ENCODE measurements around the gene SLCO4A1. TPM values are rescaled to one million over a fixed set of nuclear protein-coding genes. Genes with fewer than 3 reads are reported as not detected.

SLCO4A1 gene
- total RNA-seq, 1 donor from 2014 or later = 1.4 TPM

- no peak overlapping the region for H3K27ac Mint-ChIP-seq (ENCODE audit: unreplicated experiment)
- no peak for DNase-seq (ENCODE audit: low spot score)
- TF ChIP-seq CTCF (IDR thresholded peaks at IDR 0.05; ENCODE audit: unreplicated experiment) = no peak
- no peaks in the 10 kb centered on the region for H3K4me1 Mint-ChIP-seq (ENCODE audit: unreplicated experiment)
- H3K4me3 Mint-ChIP-seq (ENCODE audit: unreplicated experiment) = no peak overlapping the region
- H3K9me3 Mint-ChIP-seq (ENCODE audit: unreplicated experiment) = no peaks in the 10 kb centered on the region
- H3K36me3 Mint-ChIP-seq (ENCODE audit: low read depth, unreplicated experiment) = no peaks in the 10 kb centered on the region
- peaks cover 12% of the 10 kb centered on the region for H3K27me3 Mint-ChIP-seq (ENCODE audit: unreplicated experiment)
Measured at GRCh38 chr20:62703853-62704228, 61.5 kb downstream of the SLCO4A1 start.

GRCh38 chr20:62704341-62704948 lies 62.1 kb downstream of the SLCO4A1 start:
- no peak for TF ChIP-seq CTCF (IDR thresholded peaks at IDR 0.05; ENCODE audit: unreplicated experiment)
- H3K4me1 Mint-ChIP-seq (ENCODE audit: unreplicated experiment) = no peaks in the 10 kb centered on the region
- H3K27ac Mint-ChIP-seq (ENCODE audit: unreplicated experiment) = no peak overlapping the region
- H3K27me3 Mint-ChIP-seq (ENCODE audit: unreplicated experiment) = peaks cover 12% of the 10 kb centered on the region
- H3K36me3 Mint-ChIP-seq (ENCODE audit: low read depth, unreplicated experiment) = no peaks in the 10 kb centered on the region
- DNase-seq (ENCODE audit: low spot score) = no peak
- H3K4me3 Mint-ChIP-seq (ENCODE audit: unreplicated experiment) = no peak overlapping the region
- no peaks in the 10 kb centered on the region for H3K9me3 Mint-ChIP-seq (ENCODE audit: unreplicated experiment)

- H3K27ac Mint-ChIP-seq (ENCODE audit: unreplicated experiment) = no peak overlapping the region
- H3K9me3 Mint-ChIP-seq (ENCODE audit: unreplicated experiment) = no peaks in the 10 kb centered on the region
- no peak overlapping the region for H3K4me3 Mint-ChIP-seq (ENCODE audit: unreplicated experiment)
- no peak for TF ChIP-seq CTCF (IDR thresholded peaks at IDR 0.05; ENCODE audit: unreplicated experiment)
- H3K27me3 Mint-ChIP-seq (ENCODE audit: unreplicated experiment) = peaks cover 19% of the 10 kb centered on the region
- peaks cover 3% of the 10 kb centered on the region for H3K36me3 Mint-ChIP-seq (ENCODE audit: low read depth, unreplicated experiment)
- H3K4me1 Mint-ChIP-seq (ENCODE audit: unreplicated experiment) = no peaks in the 10 kb centered on the region
- no peak for DNase-seq (ENCODE audit: low spot score)
Measured at GRCh38 chr20:62705627-62706026, 63.3 kb downstream of the SLCO4A1 start.

GRCh38 chr20:62706344-62706743 lies 64.0 kb downstream of the SLCO4A1 start:
- no peaks in the 10 kb centered on the region for H3K4me1 Mint-ChIP-seq (ENCODE audit: unreplicated experiment)
- peaks cover 18% of the 10 kb centered on the region for H3K27me3 Mint-ChIP-seq (ENCODE audit: unreplicated experiment)
- TF ChIP-seq CTCF (IDR thresholded peaks at IDR 0.05; ENCODE audit: unreplicated experiment) = no peak
- H3K9me3 Mint-ChIP-seq (ENCODE audit: unreplicated experiment) = no peaks in the 10 kb centered on the region
- peaks cover 3% of the 10 kb centered on the region for H3K36me3 Mint-ChIP-seq (ENCODE audit: low read depth, unreplicated experiment)
- H3K4me3 Mint-ChIP-seq (ENCODE audit: unreplicated experiment) = no peak overlapping the region
- DNase-seq (ENCODE audit: low spot score) = no peak
- no peak overlapping the region for H3K27ac Mint-ChIP-seq (ENCODE audit: unreplicated experiment)

- H3K27ac Mint-ChIP-seq (ENCODE audit: unreplicated experiment) = peak overlapping the region; percentile 12
- no peaks in the 10 kb centered on the region for H3K9me3 Mint-ChIP-seq (ENCODE audit: unreplicated experiment)
- no peak overlapping the region for H3K4me3 Mint-ChIP-seq (ENCODE audit: unreplicated experiment)
- TF ChIP-seq CTCF (IDR thresholded peaks at IDR 0.05; ENCODE audit: unreplicated experiment) = no peak
- no peaks in the 10 kb centered on the region for H3K4me1 Mint-ChIP-seq (ENCODE audit: unreplicated experiment)
- peaks cover 3% of the 10 kb centered on the region for H3K36me3 Mint-ChIP-seq (ENCODE audit: low read depth, unreplicated experiment)
- peaks cover 18% of the 10 kb centered on the region for H3K27me3 Mint-ChIP-seq (ENCODE audit: unreplicated experiment)
- no peak for DNase-seq (ENCODE audit: low spot score)
Measured at GRCh38 chr20:62706857-62707256, 64.6 kb downstream of the SLCO4A1 start.

All from endothelial cell (in vitro differentiated cells).